ENCODE data around the gene CFC1B. TPM values are rescaled to one million over a fixed set of nuclear protein-coding genes. Genes with fewer than 3 reads are reported as not detected.
"Not testable (repeated sequence)": the region's sequence is repeated elsewhere in the genome, so short reads cannot be mapped to it uniquely, and the experiment has no call there.

CFC1B gene
- not detected for total RNA-seq
- polyA plus RNA-seq = not detected
- long read RNA-seq, donor 1 = 0 reads
- long read RNA-seq, donor 2 = 0 reads

DNA sequence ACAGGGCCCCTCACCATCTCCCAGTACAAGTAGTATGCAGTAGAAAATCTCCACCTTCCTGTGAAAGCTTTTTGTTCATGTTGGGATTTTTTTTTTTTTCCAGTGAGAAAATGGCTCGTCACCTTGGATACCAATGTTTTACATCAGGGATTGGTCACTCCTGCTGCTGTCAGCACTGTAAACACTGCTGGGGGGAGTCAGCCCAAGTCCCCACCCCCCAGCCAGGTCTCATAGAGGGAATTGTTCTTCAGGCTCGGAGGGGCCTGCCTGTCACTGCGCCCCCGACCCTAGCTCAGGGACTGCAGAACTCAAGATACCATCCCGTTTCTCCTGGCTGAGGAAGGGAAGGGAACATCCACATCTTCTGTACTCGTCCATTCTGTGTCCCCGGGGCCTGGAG is at the start of gene CFC1B:
Gene CFC1B (plus strand): TSS at position 231 of the 400 bp plus-strand sequence. CDS start 263 bp downstream, outside the sequence.
- H3K27ac ChIP-seq (ENCODE audit: low read depth in 1 of 2, low read length in 2 of 2); DNase-seq; ATAC-seq (ENCODE audit: low FRiP score); H3K36me3 ChIP-seq (ENCODE audit: control insufficient read depth in 1 of 2, insufficient read depth in 2 of 2, low read length in 1 of 2); intact Hi-C loops (cut with DNase I); H3K4me3 ChIP-seq (ENCODE audit: low read length in 2 of 2); H3K9me3 ChIP-seq (ENCODE audit: control insufficient read depth, low read length); H3K4me1 ChIP-seq (ENCODE audit: control insufficient read depth in 1 of 2, insufficient read depth in 2 of 2, low read length in 2 of 2); H3K27me3 ChIP-seq (ENCODE audit: control insufficient read depth in 1 of 2, insufficient read depth in 2 of 2, low read length in 1 of 2): not testable (repeated sequence)
- no CpG with 5 or more reads among the region's 7 CpGs for WGBS, 2 donors

DNA sequence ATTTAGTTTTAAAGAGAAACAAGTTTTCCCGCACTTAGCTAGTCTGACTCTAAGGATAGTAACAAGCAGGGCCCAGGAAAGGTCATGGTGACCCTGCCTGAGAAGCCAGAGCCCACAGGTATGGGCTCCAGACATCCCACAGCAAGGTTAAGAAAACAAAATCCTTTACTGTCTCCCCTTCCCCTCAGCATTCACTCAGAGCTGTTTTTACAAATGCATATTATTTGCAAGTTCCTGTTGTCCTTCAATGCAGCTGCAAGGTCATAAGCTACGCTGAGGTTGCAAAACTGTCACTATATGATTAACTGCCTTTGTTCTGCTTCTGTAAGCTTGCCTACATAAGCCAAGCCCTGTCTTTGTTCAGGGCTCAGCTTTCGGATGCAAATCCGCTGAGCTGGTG is 29.9 kb upstream of the CFC1B start:
- H3K9me3 ChIP-seq (ENCODE audit: control insufficient read depth, low read length); ATAC-seq (ENCODE audit: low FRiP score); DNase-seq; intact Hi-C loops (cut with DNase I); H3K36me3 ChIP-seq (ENCODE audit: control insufficient read depth in 1 of 2, insufficient read depth in 2 of 2, low read length in 1 of 2); H3K4me3 ChIP-seq (ENCODE audit: low read length in 2 of 2); H3K27me3 ChIP-seq (ENCODE audit: control insufficient read depth in 1 of 2, insufficient read depth in 2 of 2, low read length in 1 of 2); H3K27ac ChIP-seq (ENCODE audit: low read depth in 1 of 2, low read length in 2 of 2); H3K4me1 ChIP-seq (ENCODE audit: control insufficient read depth in 1 of 2, insufficient read depth in 2 of 2, low read length in 2 of 2): not testable (repeated sequence)
- 47 to 100% methylated on average over 2 to 3 of the region's 4 CpGs for WGBS, 2 donors

DNA sequence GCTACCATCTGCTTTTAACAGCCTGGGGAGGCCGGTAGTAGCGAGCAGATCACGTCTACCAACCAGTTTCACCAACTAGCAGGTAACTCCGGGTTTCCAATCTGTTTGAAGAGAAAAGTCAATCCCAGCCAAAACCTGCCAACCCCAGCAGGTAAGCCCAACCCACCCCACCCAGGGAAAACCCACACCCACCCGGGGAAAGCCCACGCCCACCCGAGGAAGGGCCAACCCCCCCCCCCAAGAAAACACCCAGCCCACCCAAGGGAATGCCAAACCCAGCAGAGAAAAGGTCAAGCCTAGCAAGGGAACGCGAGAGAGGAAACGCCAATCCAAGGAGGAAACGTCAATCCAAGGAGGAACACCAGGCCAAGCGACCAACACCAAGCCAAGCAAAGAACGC is 11.8 kb upstream of the CFC1B start, which contains the start of gene POTEI:
Gene POTEI (minus strand): TSS at position 101 of the 400 bp plus-strand sequence. CDS start 93 bp downstream, at position 8.
- H3K27me3 ChIP-seq (ENCODE audit: control insufficient read depth in 1 of 2, insufficient read depth in 2 of 2, low read length in 1 of 2); ATAC-seq (ENCODE audit: low FRiP score): not testable (repeated sequence)

DNA sequence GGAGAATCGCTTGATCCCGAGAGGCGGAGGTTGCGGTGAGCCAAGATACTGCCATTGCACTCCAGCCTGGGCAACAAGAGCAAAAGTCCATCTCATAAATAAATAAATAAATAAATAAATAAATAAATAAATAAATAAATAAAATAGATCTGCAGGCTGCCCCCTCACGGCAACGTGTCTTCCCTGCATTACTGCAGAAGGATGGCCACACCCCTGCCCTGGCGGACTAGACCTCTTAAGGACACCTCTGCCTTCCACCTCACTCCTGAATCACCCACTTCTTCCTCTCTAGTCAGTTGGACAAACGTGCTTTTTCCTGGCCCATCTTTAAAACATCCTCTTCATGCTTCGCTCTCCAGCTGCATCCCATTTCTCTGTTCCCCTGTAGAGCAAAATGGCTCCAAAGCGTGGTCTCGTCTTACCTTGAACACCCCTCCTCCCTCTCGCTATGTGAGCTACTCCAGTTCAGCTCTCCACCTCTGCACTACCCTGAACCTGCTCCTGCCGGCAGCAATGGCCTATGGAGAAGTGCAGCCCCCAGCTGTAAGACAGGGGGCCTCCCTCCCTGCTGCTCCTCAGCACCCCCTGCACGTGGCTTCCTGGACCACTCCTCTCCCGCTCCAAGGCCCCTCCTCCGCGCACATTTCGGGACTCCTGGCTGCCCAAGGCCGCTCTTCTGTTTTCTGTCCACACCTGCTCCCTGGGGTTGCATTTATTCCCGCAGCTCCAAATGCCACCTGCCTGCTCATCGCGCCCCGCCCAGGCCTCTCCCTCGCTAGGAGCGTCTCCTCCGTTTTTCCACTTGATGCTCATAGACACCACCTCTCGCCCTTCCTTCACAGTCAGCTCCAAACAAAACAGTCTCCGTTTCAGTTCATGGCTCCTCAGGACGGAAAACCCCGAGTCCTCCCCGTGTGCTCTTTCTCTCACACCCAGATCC is 9.9 kb upstream of the CFC1B start:
- H3K27ac ChIP-seq (ENCODE audit: low read depth in 1 of 2, low read length in 2 of 2); H3K27me3 ChIP-seq (ENCODE audit: control insufficient read depth in 1 of 2, insufficient read depth in 2 of 2, low read length in 1 of 2); H3K4me1 ChIP-seq (ENCODE audit: control insufficient read depth in 1 of 2, insufficient read depth in 2 of 2, low read length in 2 of 2); ATAC-seq (ENCODE audit: low FRiP score); H3K4me3 ChIP-seq (ENCODE audit: low read length in 2 of 2); DNase-seq; H3K36me3 ChIP-seq (ENCODE audit: control insufficient read depth in 1 of 2, insufficient read depth in 2 of 2, low read length in 1 of 2); H3K9me3 ChIP-seq (ENCODE audit: control insufficient read depth, low read length); intact Hi-C loops (cut with DNase I): not testable (repeated sequence)
- WGBS, 2 donors = 88 to 90% methylated on average over 2 to 3 of the region's 31 CpGs

More for the DNA sequence above, 11.8 kb upstream of the CFC1B start, which contains the start of gene POTEI:
- 54% methylated on average over 3 of the region's 13 CpGs; no CpG with 5 or more reads in 1 of the 2 donors for WGBS, 2 donors
- intact Hi-C loops (cut with DNase I); H3K4me3 ChIP-seq (ENCODE audit: low read length in 2 of 2); H3K9me3 ChIP-seq (ENCODE audit: control insufficient read depth, low read length); H3K4me1 ChIP-seq (ENCODE audit: control insufficient read depth in 1 of 2, insufficient read depth in 2 of 2, low read length in 2 of 2); H3K27ac ChIP-seq (ENCODE audit: low read depth in 1 of 2, low read length in 2 of 2); DNase-seq; H3K36me3 ChIP-seq (ENCODE audit: control insufficient read depth in 1 of 2, insufficient read depth in 2 of 2, low read length in 1 of 2): not testable (repeated sequence)

DNA sequence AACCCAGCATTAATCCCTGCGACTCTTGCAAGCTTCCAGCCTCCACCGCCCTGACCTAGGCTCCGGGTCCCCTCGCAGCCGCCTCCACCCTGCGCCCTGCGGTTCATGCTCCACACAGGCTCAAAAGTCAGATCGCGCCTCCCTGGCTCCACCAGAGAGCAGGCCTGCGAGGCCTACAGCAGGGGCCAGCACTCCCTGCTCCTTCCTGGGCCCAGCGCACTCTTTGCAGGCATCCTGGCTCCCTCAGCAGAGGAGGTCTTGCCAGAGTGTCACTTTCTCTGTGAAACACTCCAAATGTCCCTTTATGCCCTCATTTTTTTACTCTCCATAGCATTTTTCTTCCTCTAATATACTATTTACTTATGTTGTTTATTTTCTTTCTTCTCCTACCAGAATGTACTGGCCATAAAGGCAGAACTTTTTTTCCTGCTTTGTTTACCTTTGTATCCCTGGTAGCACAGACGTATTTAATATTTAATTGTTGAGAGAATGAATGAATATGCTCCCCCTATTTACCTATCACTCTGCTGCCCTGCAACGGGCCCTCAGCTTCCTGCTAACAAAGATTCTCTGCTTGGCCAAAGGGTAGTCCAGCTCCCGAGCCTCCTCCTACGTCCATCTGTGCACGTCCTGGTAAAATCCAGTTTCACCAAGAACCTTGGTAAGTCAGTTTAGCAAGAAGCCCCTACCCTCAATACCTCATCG is 9.1 kb upstream of the CFC1B start:
- peak; percentile 59 for ATAC-seq (ENCODE audit: low FRiP score)
- H3K4me3 ChIP-seq (ENCODE audit: low read length in 2 of 2); H3K27me3 ChIP-seq (ENCODE audit: control insufficient read depth in 1 of 2, insufficient read depth in 2 of 2, low read length in 1 of 2); DNase-seq; H3K4me1 ChIP-seq (ENCODE audit: control insufficient read depth in 1 of 2, insufficient read depth in 2 of 2, low read length in 2 of 2); H3K27ac ChIP-seq (ENCODE audit: low read depth in 1 of 2, low read length in 2 of 2); H3K9me3 ChIP-seq (ENCODE audit: control insufficient read depth, low read length); intact Hi-C loops (cut with DNase I); H3K36me3 ChIP-seq (ENCODE audit: control insufficient read depth in 1 of 2, insufficient read depth in 2 of 2, low read length in 1 of 2): not testable (repeated sequence)
- 89 to 97% methylated on average over 4 of the region's 17 CpGs for WGBS, 2 donors

DNA sequence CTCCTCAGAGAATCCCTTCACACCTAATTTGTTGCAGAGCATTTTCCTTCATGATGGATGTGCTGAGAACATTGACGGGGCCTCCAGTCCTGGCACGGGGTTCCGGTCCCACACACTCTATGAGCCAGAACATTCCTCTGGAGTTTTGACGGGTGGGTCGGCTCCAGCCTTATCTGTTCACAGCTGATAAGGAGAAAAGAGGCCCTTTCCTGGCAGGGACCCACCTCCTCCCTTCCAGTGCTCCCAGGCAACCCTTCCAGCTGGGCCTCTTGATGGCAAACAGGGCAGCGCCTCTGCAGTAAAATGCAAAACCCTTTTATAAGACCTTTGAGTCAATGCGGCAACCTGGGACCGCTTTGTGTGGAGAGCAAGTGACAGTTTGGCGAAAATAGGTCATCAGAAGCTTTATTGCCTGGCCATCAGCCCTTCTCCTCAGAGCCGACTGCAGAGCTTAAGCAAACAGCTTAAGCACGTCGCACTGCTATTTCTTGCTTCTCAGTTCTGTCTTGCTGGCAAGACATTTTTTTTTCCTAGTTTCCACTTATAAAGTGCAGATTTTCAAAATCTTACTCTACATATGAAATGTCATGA is 2.4 kb upstream of the CFC1B start:
- H3K4me3 ChIP-seq (ENCODE audit: low read length in 2 of 2); H3K27ac ChIP-seq (ENCODE audit: low read depth in 1 of 2, low read length in 2 of 2); H3K36me3 ChIP-seq (ENCODE audit: control insufficient read depth in 1 of 2, insufficient read depth in 2 of 2, low read length in 1 of 2); DNase-seq; H3K4me1 ChIP-seq (ENCODE audit: control insufficient read depth in 1 of 2, insufficient read depth in 2 of 2, low read length in 2 of 2); intact Hi-C loops (cut with DNase I); H3K9me3 ChIP-seq (ENCODE audit: control insufficient read depth, low read length); H3K27me3 ChIP-seq (ENCODE audit: control insufficient read depth in 1 of 2, insufficient read depth in 2 of 2, low read length in 1 of 2): not testable (repeated sequence)
- peak; percentile 59 for ATAC-seq (ENCODE audit: low FRiP score)
- WGBS, 2 donors = no CpG with 5 or more reads among the region's 12 CpGs

DNA sequence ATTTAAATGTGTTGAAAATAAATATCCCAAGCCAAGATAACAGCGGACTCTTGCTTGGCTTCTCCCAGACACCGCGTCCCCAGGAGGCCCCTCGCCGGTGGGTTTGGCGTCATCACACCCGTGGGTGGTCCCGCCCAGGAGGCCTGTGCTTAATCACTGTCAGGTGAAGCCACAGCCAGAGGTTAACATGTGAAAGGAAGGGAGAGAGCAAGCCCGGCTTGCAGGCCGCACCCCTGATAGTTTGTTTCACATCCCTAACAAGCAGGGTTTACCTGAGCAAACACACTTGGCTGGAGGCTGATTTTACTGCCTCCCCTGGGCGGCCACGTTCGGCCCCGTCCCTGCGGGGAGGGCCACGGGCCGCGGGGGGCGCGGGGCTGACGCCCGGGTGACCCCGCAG is 1.4 kb downstream of the CFC1B start:
- no CpG with 5 or more reads among the region's 23 CpGs for WGBS, 2 donors
- H3K9me3 ChIP-seq (ENCODE audit: control insufficient read depth, low read length); H3K4me1 ChIP-seq (ENCODE audit: control insufficient read depth in 1 of 2, insufficient read depth in 2 of 2, low read length in 2 of 2); H3K27me3 ChIP-seq (ENCODE audit: control insufficient read depth in 1 of 2, insufficient read depth in 2 of 2, low read length in 1 of 2); ATAC-seq (ENCODE audit: low FRiP score); intact Hi-C loops (cut with DNase I); DNase-seq; H3K36me3 ChIP-seq (ENCODE audit: control insufficient read depth in 1 of 2, insufficient read depth in 2 of 2, low read length in 1 of 2); H3K4me3 ChIP-seq (ENCODE audit: low read length in 2 of 2); H3K27ac ChIP-seq (ENCODE audit: low read depth in 1 of 2, low read length in 2 of 2): not testable (repeated sequence)

DNA sequence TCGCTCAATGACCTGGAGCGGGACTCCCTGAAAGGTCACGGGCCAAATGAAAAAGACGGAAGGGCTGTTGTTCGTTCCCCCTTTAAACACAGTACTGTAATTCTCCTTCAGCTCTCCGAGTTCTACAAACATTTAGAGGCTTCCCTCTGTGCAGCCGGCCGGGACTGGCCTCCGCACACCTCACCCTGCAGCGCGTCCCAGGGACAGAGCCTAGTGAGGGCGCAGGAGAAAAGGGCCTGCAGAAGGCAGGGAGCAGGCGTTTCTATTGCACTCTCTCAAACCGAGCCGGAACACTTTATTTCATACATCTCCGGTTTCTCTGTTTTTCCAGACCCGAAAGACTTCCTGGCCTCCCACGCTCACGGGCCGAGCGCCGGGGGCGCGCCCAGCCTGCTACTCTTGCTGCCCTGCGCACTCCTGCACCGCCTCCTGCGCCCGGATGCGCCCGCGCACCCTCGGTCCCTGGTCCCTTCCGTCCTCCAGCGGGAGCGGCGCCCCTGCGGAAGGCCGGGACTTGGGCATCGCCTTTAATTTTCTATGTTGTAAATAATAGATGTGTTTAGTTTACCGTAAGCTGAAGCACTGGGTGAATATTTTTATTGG is 6.4 kb downstream of the CFC1B start:
- intact Hi-C loops (cut with DNase I) = not testable (repeated sequence)

More for the DNA sequence above, 6.4 kb downstream of the CFC1B start:
- H3K27ac ChIP-seq (ENCODE audit: low read depth in 1 of 2, low read length in 2 of 2); H3K36me3 ChIP-seq (ENCODE audit: control insufficient read depth in 1 of 2, insufficient read depth in 2 of 2, low read length in 1 of 2); DNase-seq; H3K4me1 ChIP-seq (ENCODE audit: control insufficient read depth in 1 of 2, insufficient read depth in 2 of 2, low read length in 2 of 2); H3K27me3 ChIP-seq (ENCODE audit: control insufficient read depth in 1 of 2, insufficient read depth in 2 of 2, low read length in 1 of 2); H3K4me3 ChIP-seq (ENCODE audit: low read length in 2 of 2); H3K9me3 ChIP-seq (ENCODE audit: control insufficient read depth, low read length): not testable (repeated sequence)
- no CpG with 5 or more reads among the region's 40 CpGs for WGBS, 2 donors
- ATAC-seq (ENCODE audit: low FRiP score) = peak; percentile 41

All from aorta (tissue), 5 donors.